HG03460 (cell line): ENCODE data around the gene THYN1.

ENCODE experiments used
- ATAC-seq: cut with Tn5 transposase; IDR thresholded peaks from one replicate; pipeline ENCODE4 v1.9.1; 2021; ENCODE audit not compliant: unreplicated experiment

Gene THYN1

DNA sequence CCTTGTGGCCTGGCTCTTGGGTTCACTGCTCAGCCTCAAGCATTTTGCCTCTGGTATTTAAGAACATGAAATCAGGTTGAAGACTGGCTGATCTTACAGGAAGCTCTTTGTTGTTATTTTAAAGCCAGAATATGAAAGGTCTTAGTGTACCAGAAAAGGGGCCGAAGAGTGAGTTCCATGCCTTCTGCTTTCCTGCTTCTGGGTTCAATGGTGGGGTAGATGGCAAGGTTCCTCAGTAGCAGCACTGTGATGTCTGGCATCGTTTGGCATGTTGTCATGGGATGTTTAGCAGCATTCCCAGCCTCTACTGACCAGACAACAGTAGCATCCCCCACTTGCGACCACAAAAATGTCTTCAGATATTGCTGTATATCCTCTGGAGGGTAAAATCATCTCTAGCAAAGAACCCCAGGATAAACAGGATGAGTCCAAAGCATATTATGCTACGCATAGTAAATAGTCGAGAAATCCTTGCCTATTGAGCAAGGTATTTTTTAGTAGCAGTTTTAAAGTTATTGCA is 26.3 kb downstream of the THYN1 start:
- ATAC-seq = no peak

DNA sequence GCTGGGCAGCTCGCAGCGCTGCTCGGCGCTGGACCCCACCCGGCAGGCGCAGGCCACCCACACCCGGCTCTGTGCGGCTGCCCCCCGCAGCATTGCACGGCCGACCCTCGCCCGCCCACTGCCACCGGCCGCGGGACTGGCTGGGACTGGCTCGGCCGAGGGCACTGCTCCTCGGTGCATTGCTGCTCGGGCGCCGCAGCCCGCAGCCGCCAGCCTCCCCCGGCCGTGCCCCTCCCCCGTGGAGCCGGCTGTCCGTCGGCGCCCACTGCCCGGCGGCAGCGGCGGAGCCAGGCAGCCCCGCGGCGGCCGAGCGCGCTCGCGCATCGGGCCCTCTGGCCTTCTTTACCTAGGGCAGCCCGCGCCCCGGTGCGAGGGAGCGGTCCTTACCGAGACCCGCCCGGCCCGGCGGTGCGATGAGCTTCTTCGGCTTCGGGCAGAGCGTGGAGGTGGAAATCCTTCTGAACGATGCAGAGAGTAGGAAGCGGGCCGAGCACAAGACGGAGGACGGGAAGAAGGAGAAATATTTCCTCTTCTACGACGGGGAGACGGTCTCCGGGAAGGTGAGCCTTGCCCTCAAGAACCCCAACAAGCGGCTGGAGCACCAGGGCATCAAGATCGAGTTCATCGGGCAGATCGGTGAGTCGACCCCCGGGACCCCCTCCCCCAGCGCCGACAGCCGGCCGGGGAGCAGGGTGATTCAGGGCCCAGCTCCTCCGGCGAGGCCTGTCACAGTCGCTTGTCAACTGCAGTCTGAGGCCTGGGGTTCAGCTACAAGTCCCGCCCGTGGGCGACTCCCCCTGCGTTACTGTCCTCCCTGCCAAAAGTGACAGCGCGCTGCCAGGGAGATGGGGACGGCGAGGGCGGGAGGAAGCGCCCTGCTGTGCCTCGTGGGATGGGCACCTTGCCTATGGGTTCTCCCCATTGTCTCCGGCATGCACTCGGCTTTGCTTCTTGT is 28.2 kb downstream of the THYN1 start:
- peak; percentile 15 for ATAC-seq

DNA sequence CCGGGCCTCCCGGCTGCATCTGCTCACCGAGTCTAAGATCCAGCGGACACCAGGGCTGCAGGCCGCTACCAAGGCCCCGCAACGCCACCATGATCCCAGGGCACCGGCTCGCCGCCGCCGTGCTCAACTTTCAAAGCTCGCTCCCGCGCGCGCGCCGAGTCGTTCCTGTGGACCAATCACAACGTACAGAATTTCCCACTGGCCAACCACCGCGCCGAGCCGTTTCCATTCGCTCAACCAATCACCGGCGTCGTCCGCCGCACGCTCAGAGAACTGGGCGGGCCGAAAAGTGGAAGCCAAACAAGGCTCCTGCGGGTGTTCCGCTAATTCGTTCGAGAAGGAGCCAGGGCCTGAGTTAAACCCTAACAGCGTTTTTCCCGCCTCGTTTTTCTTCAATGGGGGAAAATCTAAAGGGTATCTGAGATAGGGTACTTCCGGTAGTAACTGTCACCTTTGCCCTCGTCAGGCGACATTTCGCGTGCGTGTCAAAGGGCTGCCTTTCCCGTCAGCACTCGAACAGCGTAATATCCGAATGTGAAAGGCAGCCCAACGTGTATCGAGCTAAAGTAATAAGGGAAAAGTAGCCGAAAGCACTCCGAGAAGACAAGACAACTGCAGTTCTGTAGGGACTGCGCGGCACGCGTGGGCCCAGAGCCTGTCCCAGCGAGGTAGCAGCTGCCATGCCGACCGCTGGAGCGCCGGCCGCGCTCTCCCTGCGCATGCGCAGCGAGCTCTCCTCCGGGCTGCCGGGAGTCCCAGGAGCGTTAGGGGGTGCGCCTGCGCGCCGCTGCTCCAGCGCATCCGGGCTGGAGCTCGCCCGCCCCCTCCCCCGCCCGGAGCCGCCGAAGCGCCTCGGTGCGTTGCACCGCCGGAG is 29.1 kb downstream of the THYN1 start, which contains the start of the genes NCAPD3 and VPS26B:
NCAPD3 (minus strand) TSS at position 132 of the 874 bp plus-strand sequence; CDS start at position 91, 41 bp downstream.
VPS26B (plus strand) TSS at position 836 of the 874 bp plus-strand sequence. CDS start 452 bp downstream, outside the sequence.
- ATAC-seq = peak; percentile 77

GRCh38 chr11:134223121-134223520 is 30.0 kb downstream of the THYN1 start:
- ATAC-seq = no peak

- ATAC-seq = no peak
These were observed 36.3 kb downstream of the THYN1 start for GRCh38 chr11:134216816-134217215.

- ATAC-seq = no peak
These were observed 37.3 kb downstream of the THYN1 start for GRCh38 chr11:134215836-134216235.

DNA sequence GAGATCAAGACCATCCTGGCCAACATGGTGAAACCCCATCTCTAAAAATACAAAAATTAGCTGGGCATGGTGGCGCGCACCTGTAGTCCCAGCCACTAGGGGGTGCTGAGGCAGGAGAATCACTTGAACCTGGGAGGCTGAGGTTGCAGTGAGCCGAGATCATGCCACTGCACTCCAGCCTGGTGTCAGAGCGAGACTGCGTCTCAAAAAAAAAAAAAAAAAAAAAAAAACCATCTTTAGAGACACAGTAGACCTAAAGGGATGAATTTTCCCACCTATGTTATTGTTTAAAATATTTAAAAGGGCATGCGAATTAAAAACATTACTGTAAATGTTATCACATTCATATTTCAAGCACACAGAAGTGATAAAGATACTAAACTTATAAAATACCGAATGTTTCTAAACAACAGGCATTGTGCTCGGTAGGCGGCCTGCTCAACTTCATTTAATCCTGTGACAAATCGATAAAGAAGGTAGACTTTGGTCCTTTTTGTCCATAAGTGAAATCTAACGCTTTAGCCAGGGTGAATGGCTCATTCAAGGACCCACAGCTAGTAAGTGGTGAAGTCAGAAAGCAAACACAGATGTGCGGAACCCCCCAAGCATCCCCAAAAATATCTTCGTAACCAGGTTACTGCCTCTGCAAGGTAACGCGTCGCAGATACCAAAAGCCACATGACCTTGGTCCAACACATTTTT is 45.5 kb downstream of the THYN1 start:
- ATAC-seq = no peak

- ATAC-seq = no peak
These were observed 47.0 kb downstream of the THYN1 start for GRCh38 chr11:134206185-134206584.

DNA sequence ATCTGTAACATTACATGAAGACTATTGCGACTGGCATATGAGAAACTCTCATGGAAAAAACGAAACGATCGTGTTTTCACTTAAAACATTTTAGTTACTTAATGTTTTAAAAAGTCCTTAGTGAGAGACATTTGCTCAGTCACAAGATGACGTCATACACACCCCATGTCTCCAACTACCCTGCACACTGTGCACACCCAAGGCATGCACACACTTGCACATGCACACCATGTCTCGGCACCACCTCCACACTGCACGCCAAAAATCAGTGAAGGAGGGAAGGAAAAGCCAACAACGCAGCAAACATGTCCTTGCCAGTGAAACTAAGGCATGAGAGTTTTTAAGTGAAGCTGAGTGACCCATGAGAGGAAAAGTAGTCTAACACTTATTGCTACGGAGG is 47.4 kb downstream of the THYN1 start:
- no peak for ATAC-seq

GRCh38 chr11:134202661-134203060 is 50.5 kb downstream of the THYN1 start:
- ATAC-seq = no peak

DNA sequence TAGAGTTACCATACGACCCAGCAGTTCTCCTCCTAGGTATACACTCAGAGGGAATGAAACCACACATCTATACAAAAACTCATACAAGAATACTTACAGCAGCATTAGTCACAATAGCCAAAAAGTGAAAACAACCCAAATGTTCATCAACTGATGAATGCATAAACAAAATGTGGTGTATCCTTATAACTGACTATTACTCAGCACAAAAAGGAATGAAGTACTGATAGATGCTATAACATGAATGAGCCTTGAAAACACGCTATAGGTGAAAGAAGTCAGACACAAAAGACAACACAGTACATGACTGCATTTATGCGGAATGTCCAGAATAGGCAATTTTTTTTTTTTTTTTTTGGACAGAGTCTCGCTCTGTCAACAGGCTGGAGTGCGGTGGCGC is 52.5 kb downstream of the THYN1 start:
- no peak for ATAC-seq

DNA sequence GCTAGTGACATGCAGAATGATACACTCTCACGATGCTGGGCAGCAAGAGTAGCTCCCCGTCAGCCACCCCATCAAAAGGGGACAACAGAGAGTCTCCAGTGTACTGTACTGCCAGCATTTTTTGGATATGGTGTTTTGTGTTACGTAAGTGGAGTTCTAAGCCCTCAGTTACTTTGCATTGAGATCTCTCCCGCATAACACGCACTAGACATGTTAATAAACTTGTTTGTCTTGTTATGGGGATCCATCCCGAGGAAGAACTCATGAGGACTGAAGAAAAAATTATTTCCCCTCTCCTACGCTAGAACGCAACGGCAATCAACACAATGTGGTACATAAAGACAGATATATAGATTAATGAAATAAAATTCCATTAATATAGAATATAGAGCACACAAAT is 53.6 kb downstream of the THYN1 start:
- ATAC-seq = no peak
